Measurements from ENCODE around the gene CDH13.

- TF ChIP-seq EZH2 (IDR thresholded peaks at IDR 0.05; ENCODE audit: borderline replicate concordance) (no peak), CTCF (IDR thresholded peaks at IDR 0.05; ENCODE audit: poor library complexity) (no peak)
Observed at GRCh38 chr16:83746611-83747010, 1119.8 kb downstream of the CDH13 start.

Data from hepatocyte (in vitro differentiated cells).